ENCODE measurements around the gene DEFB131A. TPM values are rescaled to one million over a fixed set of nuclear protein-coding genes. Genes with fewer than 3 reads are reported as not detected.
"Not testable (repeated sequence)": the region's sequence is repeated elsewhere in the genome, so short reads cannot be mapped to it uniquely, and the experiment has no call there.

The DEFB131A gene
- total RNA-seq, 4 donors from 2014 or later = not detected

DNA sequence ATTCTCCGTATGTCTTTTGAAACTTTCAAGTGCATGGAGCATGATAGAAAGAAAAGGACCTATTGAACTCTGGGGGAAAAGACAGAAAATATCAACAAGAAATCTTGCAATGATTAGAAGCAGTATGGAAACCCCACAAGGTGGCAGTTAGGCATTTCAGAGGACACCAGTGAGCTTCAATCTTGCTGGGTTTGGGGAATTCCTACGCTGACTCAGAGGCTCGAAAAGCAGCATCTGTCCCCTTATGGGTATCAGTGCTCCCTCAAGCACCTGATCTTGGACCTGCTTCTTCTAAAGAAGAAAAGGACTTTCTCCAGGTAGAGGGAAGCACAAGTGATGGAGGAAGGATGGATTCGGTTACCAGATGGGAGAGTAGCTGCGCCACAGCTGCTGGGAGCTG is 10.8 kb downstream of the DEFB131A start:
- intact Hi-C loops (cut with DNase I); DNase-seq; H3K9me3 ChIP-seq; H3K4me3 ChIP-seq; H3K4me1 ChIP-seq; H3K36me3 ChIP-seq; H3K27ac ChIP-seq; H3K27me3 ChIP-seq: not testable (repeated sequence)
- WGBS, 2 donors = 47 to 52% methylated on average over 3 of the region's 5 CpGs

GRCh38 chr4:9479466-9479865 is 35.3 kb downstream of the DEFB131A start:
- H3K9me3 ChIP-seq; H3K4me1 ChIP-seq; H3K36me3 ChIP-seq; H3K27me3 ChIP-seq; H3K4me3 ChIP-seq; H3K27ac ChIP-seq; DNase-seq; intact Hi-C loops (cut with DNase I): not testable (repeated sequence)
- 19% methylated on average over 4 of the region's 8 CpGs; no CpG with 5 or more reads in 1 of the 2 donors for WGBS, 2 donors

GRCh38 chr4:9480066-9480465 is 35.9 kb downstream of the DEFB131A start:
- H3K4me1 ChIP-seq; H3K4me3 ChIP-seq; H3K36me3 ChIP-seq; H3K9me3 ChIP-seq; intact Hi-C loops (cut with DNase I); DNase-seq; H3K27ac ChIP-seq; H3K27me3 ChIP-seq: not testable (repeated sequence)
- WGBS, 2 donors = 68 to 77% methylated on average over 11 to 12 of the region's 12 CpGs

DNA sequence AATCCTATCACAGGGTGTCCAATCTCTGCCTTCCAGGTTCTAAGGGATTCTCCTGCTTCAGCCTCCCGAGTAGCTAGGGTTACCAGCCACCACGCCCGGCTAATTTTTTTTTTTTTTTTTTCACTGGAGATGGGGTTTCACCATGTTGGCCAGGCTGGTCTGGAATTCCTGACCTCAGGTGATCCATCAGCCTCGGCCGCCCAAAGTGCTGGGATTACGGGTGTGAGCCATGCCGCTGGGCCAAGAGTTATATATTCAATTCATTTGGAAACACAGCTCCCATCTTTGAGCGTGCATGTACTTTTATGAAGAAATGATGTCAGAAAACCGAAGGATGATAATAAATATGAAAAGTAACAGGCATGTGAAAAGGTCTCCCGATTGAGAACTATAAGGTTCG is 38.7 kb downstream of the DEFB131A start:
- H3K27ac ChIP-seq; intact Hi-C loops (cut with DNase I); DNase-seq; H3K4me1 ChIP-seq; H3K9me3 ChIP-seq; H3K27me3 ChIP-seq; H3K4me3 ChIP-seq; H3K36me3 ChIP-seq: not testable (repeated sequence)
- WGBS, 2 donors = 83 to 88% methylated on average over 11 of the region's 11 CpGs

DNA sequence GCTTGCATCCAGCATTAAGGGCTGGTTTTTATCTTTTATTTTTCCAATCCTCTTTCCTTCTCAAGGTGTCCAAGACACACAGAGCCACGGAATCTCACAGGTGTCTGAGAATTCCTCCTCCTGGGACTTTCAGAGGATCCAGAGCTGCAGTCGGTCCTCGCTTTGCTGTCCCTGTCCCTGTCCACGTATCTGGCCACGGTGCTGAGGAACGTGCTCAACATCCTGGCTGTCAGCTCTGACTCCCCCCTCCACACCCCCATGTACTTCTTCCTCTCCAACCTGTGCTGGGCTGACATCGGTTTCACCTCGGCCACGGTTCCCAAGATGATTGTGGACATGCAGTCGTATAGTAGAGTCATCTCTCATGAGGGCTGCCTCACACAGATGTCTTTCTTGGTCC is 39.5 kb downstream of the DEFB131A start:
- H3K36me3 ChIP-seq; H3K4me1 ChIP-seq; H3K27ac ChIP-seq; H3K9me3 ChIP-seq; intact Hi-C loops (cut with DNase I); H3K4me3 ChIP-seq; DNase-seq; H3K27me3 ChIP-seq: not testable (repeated sequence)
- 73 to 75% methylated on average over 8 to 10 of the region's 10 CpGs for WGBS, 2 donors

- intact Hi-C loops (cut with DNase I); H3K4me3 ChIP-seq; H3K27ac ChIP-seq; DNase-seq; H3K4me1 ChIP-seq; H3K36me3 ChIP-seq; H3K9me3 ChIP-seq; H3K27me3 ChIP-seq: not testable (repeated sequence)
- 68 to 70% methylated on average over 11 of the region's 11 CpGs for WGBS, 2 donors
Observed at GRCh38 chr4:9486880-9487279, 42.7 kb downstream of the DEFB131A start.

- WGBS, 2 donors = 79 to 82% methylated on average over 14 to 15 of the region's 15 CpGs
- DNase-seq; intact Hi-C loops (cut with DNase I); H3K27me3 ChIP-seq; H3K27ac ChIP-seq; H3K4me1 ChIP-seq; H3K4me3 ChIP-seq; H3K9me3 ChIP-seq; H3K36me3 ChIP-seq: not testable (repeated sequence)
Observed at GRCh38 chr4:9488796-9489195, 44.6 kb downstream of the DEFB131A start.

DNA sequence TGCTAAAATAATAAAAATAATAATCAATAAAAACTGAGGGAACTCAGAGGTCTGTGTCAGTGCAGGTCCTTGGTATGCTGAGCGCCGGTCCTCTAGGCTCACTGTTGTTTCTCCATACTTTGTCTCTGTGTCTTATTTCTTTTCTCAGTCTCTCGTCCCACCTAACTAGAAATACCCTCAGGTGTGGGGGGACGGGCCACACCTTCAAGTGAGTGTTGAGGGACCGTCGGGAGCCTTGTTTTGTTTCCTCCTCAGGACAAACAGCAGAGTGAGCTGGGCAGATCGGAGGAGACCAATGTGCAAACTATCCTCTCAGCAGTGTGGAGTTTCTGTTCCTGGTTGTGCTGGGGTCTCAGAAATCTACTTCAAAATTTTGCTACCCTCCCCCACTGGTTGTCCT is 46.3 kb downstream of the DEFB131A start:
- intact Hi-C loops (cut with DNase I); H3K36me3 ChIP-seq; DNase-seq; H3K27ac ChIP-seq; H3K9me3 ChIP-seq; H3K4me1 ChIP-seq; H3K4me3 ChIP-seq: not testable (repeated sequence)
- H3K27me3 ChIP-seq = peaks cover 0 to 12% (median 0%) of the 10 kb centered on the region in 4 donors
- WGBS, 2 donors = 43 to 56% methylated on average over 7 of the region's 7 CpGs

GRCh38 chr4:9490986-9491385 is 46.8 kb downstream of the DEFB131A start:
- H3K27ac ChIP-seq; H3K9me3 ChIP-seq; intact Hi-C loops (cut with DNase I); H3K4me3 ChIP-seq; H3K36me3 ChIP-seq; H3K4me1 ChIP-seq; DNase-seq: not testable (repeated sequence)
- 37 to 70% methylated on average over 4 to 7 of the region's 17 CpGs for WGBS, 2 donors
- H3K27me3 ChIP-seq = peaks cover 0 to 12% (median 0%) of the 10 kb centered on the region in 4 donors

DNA sequence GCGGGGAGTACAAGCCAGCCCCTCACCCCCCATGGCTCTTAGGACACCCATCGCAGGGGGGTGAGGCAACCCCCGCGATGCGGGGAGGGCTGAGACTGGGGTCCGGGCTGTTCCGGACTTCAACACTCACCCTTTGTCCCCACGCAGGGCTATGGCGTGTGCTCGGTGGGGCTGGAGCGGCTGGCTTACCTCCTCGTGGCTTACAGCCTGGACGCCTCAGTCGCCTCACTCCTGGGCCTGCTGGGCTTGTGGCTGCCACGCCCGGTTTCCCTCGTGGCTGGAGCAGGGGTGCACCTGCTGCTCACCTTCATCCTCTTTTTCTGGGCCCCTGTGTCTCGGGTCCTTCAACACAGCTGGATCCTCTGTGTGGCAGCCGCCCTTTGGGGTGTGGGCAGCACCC is 49.4 kb downstream of the DEFB131A start:
- H3K4me3 ChIP-seq; H3K36me3 ChIP-seq; H3K27ac ChIP-seq; intact Hi-C loops (cut with DNase I); H3K9me3 ChIP-seq; DNase-seq: not testable (repeated sequence)
- no CpG with 5 or more reads among the region's 19 CpGs for WGBS, 2 donors
- Histone ChIP-seq H3K4me1 (peaks cover 0 to 11% (median 7%) of the 10 kb centered on the region in 3 donors), H3K27me3 (peaks cover 0 to 36% (median 2%) of the 10 kb centered on the region in 4 donors)

DNA sequence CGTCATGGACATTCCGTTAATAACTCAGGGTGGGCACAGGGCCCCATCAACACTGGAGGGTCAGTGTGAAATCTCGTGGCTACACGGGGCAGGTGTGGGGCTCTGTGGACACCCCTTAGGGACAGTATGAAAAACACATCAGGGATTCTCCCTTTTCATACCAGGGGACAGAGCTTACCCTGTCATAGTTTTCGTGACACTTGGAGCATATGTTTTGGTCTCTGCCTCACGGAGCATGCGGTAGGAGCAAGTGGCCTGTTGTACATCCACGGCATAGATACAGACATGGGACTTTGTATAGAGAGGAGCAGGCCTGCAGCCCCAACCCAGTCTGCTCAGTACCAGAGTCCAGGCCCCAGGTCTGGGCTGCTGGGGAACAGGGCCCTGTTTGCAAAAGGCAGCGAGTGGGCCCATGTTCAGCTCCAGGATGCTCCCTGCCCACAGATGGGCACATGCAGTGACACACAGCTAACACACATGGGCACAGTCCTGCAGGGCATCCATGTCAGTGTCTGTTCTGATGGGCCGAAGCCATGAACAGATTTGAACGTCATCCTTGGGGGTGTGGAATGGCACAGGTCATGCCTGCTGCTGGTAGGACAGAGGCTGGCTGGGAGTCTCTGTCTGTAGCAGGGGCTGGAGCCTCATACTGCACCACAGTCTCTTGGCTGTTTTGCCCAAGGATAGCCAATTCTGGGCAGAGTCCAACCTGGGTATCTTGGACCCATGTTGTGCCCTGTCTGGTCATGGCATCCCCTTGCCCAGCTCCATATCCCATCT is 50.2 kb downstream of the DEFB131A start:
- Histone ChIP-seq H3K4me1 (peaks cover 0 to 14% (median 7%) of the 10 kb centered on the region in 3 donors), H3K27me3 (peaks cover 0 to 40% (median 2%) of the 10 kb centered on the region in 4 donors)
- H3K36me3 ChIP-seq; H3K27ac ChIP-seq; DNase-seq; H3K9me3 ChIP-seq; intact Hi-C loops (cut with DNase I); H3K4me3 ChIP-seq: not testable (repeated sequence)
- WGBS, 2 donors = 63% methylated on average over 7 of the region's 11 CpGs; no CpG with 5 or more reads in 1 of the 2 donors

Data from esophagus squamous epithelium (tissue), 5 donors.